H1 (cell line): ENCODE results near the gene HLA-F. TPM values are rescaled to one million over a fixed set of nuclear protein-coding genes. Genes with fewer than 3 reads are reported as not detected.

ENCODE experiments used
- CTCF ChIA-PET: fragments of 300-600 bp; sonication (Branson Sonifier 250); formaldehyde crosslinking; loops from one replicate; lab custom pipeline; 2021; ENCODE audit not compliant: partially characterized antibody; lab: Charles Lee
- POLR2A ChIA-PET: fragments of 300-600 bp; sonication (Branson Sonifier 250); formaldehyde crosslinking; loops from one replicate; lab custom pipeline; 2021; ENCODE audit warnings: inconsistent platforms; ENCODE audit not compliant: partially characterized antibody; lab: Charles Lee
- DNase-seq, 2 experiments: peaks; one replicate each; pipeline versions ENCODE4 v3.0.0 to v3.0.0-alpha.2; 2010 to 2022; ENCODE audit warnings: low spot score in 2 of 2, low read depth in 1 of 2, mixed read lengths in 1 of 2
- FAIRE-seq: peaks from 2 replicates; lab custom pipeline; 2011; peaks lifted over from hg19 to GRCh38; lab: Jason Lieb, UNC
- H2AFZ ChIP-seq: 2 replicates; pipeline ENCODE4 v1.8.1; 2012; ENCODE audit warnings: low read length, inconsistent platforms
- H2AK5ac ChIP-seq: 2 replicates; pipeline ENCODE4 v1.6.1; 2013; ENCODE audit warnings: low read depth, low read length
- H2BK120ac ChIP-seq: replicated peaks from 2 replicates; pipeline ENCODE3; 2013; ENCODE audit warnings: low read depth, low read length, inconsistent platforms
- H2BK12ac ChIP-seq: 2 replicates; pipeline ENCODE4 v1.6.1; 2013; ENCODE audit warnings: low read depth, low read length
- H2BK15ac ChIP-seq: 2 replicates; pipeline ENCODE4 v1.6.1; 2013; ENCODE audit warnings: low read length
- H2BK20ac ChIP-seq: 2 replicates; pipeline ENCODE4 v1.6.1; 2013; ENCODE audit warnings: low read length
- H2BK5ac ChIP-seq: 2 replicates; pipeline ENCODE4 v1.6.1; 2013; ENCODE audit warnings: low read depth, low read length
- H3K14ac ChIP-seq: 2 replicates; pipeline ENCODE4 v1.6.1; 2013; ENCODE audit warnings: inconsistent platforms; ENCODE audit not compliant: insufficient read length
- H3K18ac ChIP-seq: 2 replicates; pipeline ENCODE4 v1.6.1; 2013; ENCODE audit warnings: low read length; ENCODE audit errors: extremely low read depth
- H3K23ac ChIP-seq: 2 replicates; pipeline ENCODE4 v1.6.1; 2013; ENCODE audit warnings: inconsistent platforms; ENCODE audit not compliant: insufficient read length
- H3K23me2 ChIP-seq: 2 replicates; pipeline ENCODE4 v1.6.1; 2013; ENCODE audit warnings: low read depth, low read length
- H3K27ac ChIP-seq: 2 replicates; pipeline ENCODE4 v1.6.1; 2011; ENCODE audit warnings: low read depth, low read length, inconsistent platforms
- H3K27me3 ChIP-seq, 4 experiments: replicated peaks in 1 of 4; 1 replicate in 1 of 4; 2 replicates in 3 of 4; pipeline versions ENCODE4 v1.6.1 to v1.8.1; 2011 to 2013; ENCODE audit warnings: low read length in 3 of 4, mild to moderate bottlenecking in 3 of 4, inconsistent platforms in 2 of 4, mixed read lengths in 2 of 4, moderate library complexity in 1 of 4; ENCODE audit not compliant: control insufficient read depth in 3 of 4, insufficient read depth in 3 of 4; ENCODE audit errors: extremely low read depth in 1 of 4
- H3K36me3 ChIP-seq, 4 experiments: 2 replicates each; pipeline versions ENCODE4 v1.6.1 to v1.8.1; 2011 to 2013; ENCODE audit warnings: mild to moderate bottlenecking in 4 of 4, low read length in 3 of 4, moderate library complexity in 2 of 4, control low read depth in 1 of 4, inconsistent platforms in 1 of 4; ENCODE audit not compliant: insufficient read depth in 4 of 4, control insufficient read depth in 2 of 4
- H3K4ac ChIP-seq: replicated peaks from 2 replicates; pipeline ENCODE3; 2013; ENCODE audit warnings: low read length, low read depth, mixed read lengths, inconsistent platforms; ENCODE audit not compliant: insufficient read length
- H3K4me1 ChIP-seq, 4 experiments: replicated peaks in 1 of 4; 1 replicate in 1 of 4; 2 replicates in 3 of 4; pipeline versions ENCODE4 v1.6.1 to v1.8.1; 2011 to 2013; ENCODE audit warnings: low read length in 3 of 4, inconsistent platforms in 2 of 4, mixed read lengths in 1 of 4; ENCODE audit not compliant: insufficient read depth in 4 of 4, control insufficient read depth in 3 of 4
- H3K4me2 ChIP-seq, 2 experiments: 2 replicates each; pipeline versions ENCODE4 v1.6.1 to v1.8.1; 2011 to 2013; ENCODE audit warnings: low read depth in 2 of 2, low read length in 2 of 2, control low read depth in 1 of 2, inconsistent platforms in 1 of 2, mild to moderate bottlenecking in 1 of 2; ENCODE audit not compliant: insufficient read depth in 1 of 2
- H3K4me3 ChIP-seq, 4 experiments: fragments of 200-600, 300-600 bp in 1 of 4; sonication (generic), shearing (Covaris generic), sonication (Bioruptor Twin) in 1 of 4; 2 replicates each; pipeline versions ENCODE4 v1.5.1 to v1.8.1; 2011 to 2016; ENCODE audit warnings: low read length in 4 of 4, low read depth in 3 of 4, control low read depth in 2 of 4, inconsistent platforms in 2 of 4, mild to moderate bottlenecking in 2 of 4, mixed read lengths in 1 of 4, moderate library complexity in 1 of 4; ENCODE audit not compliant: insufficient read depth in 2 of 4; ENCODE audit errors: extremely low read depth in 1 of 4
- H3K56ac ChIP-seq: replicated peaks from 2 replicates; pipeline ENCODE3; 2013; ENCODE audit warnings: low read depth, mild to moderate bottlenecking, mixed read lengths, low read length, inconsistent platforms; ENCODE audit not compliant: insufficient read length
- H3K79me1 ChIP-seq: 2 replicates; pipeline ENCODE4 v1.6.1; 2013; ENCODE audit warnings: low read depth, low read length, control low read depth
- H3K79me2 ChIP-seq, 2 experiments: 2 replicates each; pipeline versions ENCODE4 v1.6.1 to v1.8.1; 2012 to 2013; ENCODE audit warnings: low read length in 2 of 2, mild to moderate bottlenecking in 2 of 2, inconsistent platforms in 1 of 2; ENCODE audit not compliant: insufficient read depth in 2 of 2, control insufficient read depth in 1 of 2
- H3K9ac ChIP-seq, 4 experiments: replicated peaks in 1 of 4; 1 replicate in 1 of 4; 2 replicates in 3 of 4; pipeline versions ENCODE4 v1.6.1 to v1.8.1; 2011 to 2013; ENCODE audit warnings: low read depth in 3 of 4, low read length in 3 of 4, control low read depth in 2 of 4, mild to moderate bottlenecking in 2 of 4, moderate library complexity in 2 of 4, inconsistent platforms in 1 of 4; ENCODE audit errors: extremely low read depth in 1 of 4
- H3K9me3 ChIP-seq, 2 experiments: 2 replicates each; pipeline versions ENCODE4 v1.6.1 to v1.8.1; 2012 to 2013; ENCODE audit warnings: mild to moderate bottlenecking in 2 of 2, moderate library complexity in 2 of 2, control low read depth in 1 of 2, inconsistent platforms in 1 of 2, low read depth in 1 of 2, low read length in 1 of 2, mixed read lengths in 1 of 2; ENCODE audit not compliant: insufficient read depth in 2 of 2
- H4K20me1 ChIP-seq, 2 experiments: replicated peaks in 1 of 2; 2 replicates each; pipeline versions ENCODE3 to v1.8.1; 2011 to 2013; ENCODE audit warnings: inconsistent platforms in 2 of 2, low read length in 2 of 2, mild to moderate bottlenecking in 1 of 2; ENCODE audit not compliant: insufficient read depth in 2 of 2, control insufficient read depth in 1 of 2
- H4K5ac ChIP-seq: 2 replicates; pipeline ENCODE4 v1.6.1; 2013; ENCODE audit warnings: low read length, low read depth, mixed read lengths, inconsistent platforms; ENCODE audit not compliant: insufficient read length
- H4K8ac ChIP-seq: 2 replicates; pipeline ENCODE4 v1.8.0; 2013; ENCODE audit warnings: mild to moderate bottlenecking, moderate library complexity, low read length, inconsistent platforms; ENCODE audit not compliant: insufficient read depth; ENCODE audit errors: extremely low read depth
- H4K91ac ChIP-seq: replicated peaks from 2 replicates; pipeline ENCODE3; 2013; ENCODE audit warnings: low read length, mixed read lengths, inconsistent platforms; ENCODE audit not compliant: insufficient read length
- CBX5 ChIP-seq: fragments of 300-800, 300-1000 bp; sonication (generic); IDR thresholded peaks from 2 replicates; pipeline ENCODE4 v1.7.1; 2016; ENCODE audit warnings: antibody characterized with exemption, low read length, low read depth
- CHD2 ChIP-seq: IDR thresholded peaks from 2 replicates; pipeline ENCODE4 v1.6.1; 2012; ENCODE audit warnings: low read length, improper control_type of control experiment
- E2F6 ChIP-seq: IDR thresholded peaks from 2 replicates; pipeline ENCODE4 v1.6.1; 2012; ENCODE audit warnings: inconsistent platforms
- NRF1 ChIP-seq: IDR thresholded peaks from 2 replicates; pipeline ENCODE4 v1.6.1; 2011; ENCODE audit warnings: mild to moderate bottlenecking, low read depth, low read length, improper control_type of control experiment
- PHF8 ChIP-seq: fragments of 200-600 bp; sonication (generic); conservative IDR thresholded peaks from 2 replicates; pipeline ENCODE4 v1.7.1; 2012; ENCODE audit warnings: low read depth, mild to moderate bottlenecking, inconsistent platforms, low read length, moderate library complexity
- POLR2A ChIP-seq, 2 experiments: IDR thresholded peaks; 1 replicate in 1 of 2; 2 replicates in 1 of 2; pipeline ENCODE4 v1.6.1; 2011; ENCODE audit warnings: low read depth in 2 of 2, low read length in 2 of 2, mild to moderate bottlenecking in 2 of 2; ENCODE audit errors: control extremely low read depth in 1 of 2
- POU5F1 ChIP-seq: IDR thresholded peaks from 2 replicates; pipeline ENCODE4 v1.6.1; 2011; ENCODE audit warnings: low read depth, mild to moderate bottlenecking, low read length, moderate library complexity
- RFX5 ChIP-seq: IDR thresholded peaks from 2 replicates; pipeline ENCODE4 v1.6.1; 2011; ENCODE audit warnings: low read depth, low read length, improper control_type of control experiment, borderline replicate concordance
- SP1 ChIP-seq: IDR thresholded peaks from 2 replicates; pipeline ENCODE4 v1.6.1; 2011; ENCODE audit warnings: low read depth, low read length
- WGBS, 2 experiments: shearing (Covaris generic) in 1 of 2; methylation state at CpG; one replicate each; pipeline versions ENCODE4 v1.1.6 to v1.1.7; 2013 to 2015; ENCODE audit warnings: low lambda C conversion rate in 2 of 2, mixed read lengths in 2 of 2, inconsistent platforms in 1 of 2, low coverage in 1 of 2, missing lambda C conversion rate in 1 of 2; ENCODE audit not compliant: insufficient replicate concordance in 2 of 2, insufficient coverage in 1 of 2, insufficient read length in 1 of 2; ENCODE audit errors: extremely low coverage in 1 of 2, missing lambda C conversion rate in 1 of 2; 5-methylcytosine and 5-hydroxymethylcytosine counted together
- polyA plus RNA-seq, 7 experiments: library from polyadenylated mRNA; depleted of rRNA in 3 of 7; stranded (reverse) in 5 of 7; unstranded in 2 of 7; fragments of >200 nt in 5 of 7; fragments of 200-250 nt in 2 of 7; gene quantifications; 1 replicate in 5 of 7; 2 replicates in 1 of 7; 4 replicates in 1 of 7; pipeline versions ENCODE4 v1.2.1 to v1.2.3, GENCODE V29; 2011 to 2013; ENCODE audit warnings: missing spikeins in 2 of 7, mixed read lengths in 2 of 7
- total RNA-seq: library from RNA; stranded (reverse); fragmentation: NEBNext Ultra II Directional; extraction: Animal tissue kit (Norgen Biotek cat#: 25700); gene quantifications from 2 replicates; pipeline ENCODE4 v1.2.1, GENCODE V29; 2021

Gene HLA-F
- total and polyA plus RNA-seq, 2 of the 8 experiments (the other 6 are each of a cell fraction or from before 2014, with no cell fraction given): 9.6 to 11.7 TPM

GRCh38 chr6:29681811-29682210, 41.4 kb upstream of the HLA-F start:
- H3K79me1 ChIP-seq: no peaks in the 10 kb centered on the region
- ChIA-PET POLR2A (interaction anchor here (1.2 kb wide), 1 partner anchor 32 kb away, joined by 3 read pairs; no protein-coding TSS in a partner anchor), CTCF (interaction anchor here (0.9 to 12.7 kb wide), 5 partner anchors 9 to 52 kb away, joined by 3 to 502 read pairs (median 6); partner anchors contain the start of gene MOG)
- no peaks in the 10 kb centered on the region for H3K23me2 ChIP-seq
- H3K4me1 ChIP-seq: peaks cover 0 to 8% (median 1%) of the 10 kb centered on the region in 4 experiments; a peak in 4 of 7 replicates
- no peak overlapping the region for H2BK5ac ChIP-seq
- no peak overlapping the region for H2AK5ac ChIP-seq
- H3K9me3 ChIP-seq: peaks cover 0 to 6% of the 10 kb centered on the region in 2 experiments; a peak in 2 of 4 replicates
- no peak overlapping the region for H4K91ac ChIP-seq
- H2BK15ac ChIP-seq: no peak overlapping the region
- H3K4ac ChIP-seq: no peak overlapping the region
- H3K27ac ChIP-seq: no peak overlapping the region
- no peak overlapping the region for H3K14ac ChIP-seq
- H2AFZ ChIP-seq: no peak overlapping the region
- H4K5ac ChIP-seq: no peak overlapping the region
- H2BK20ac ChIP-seq: no peak overlapping the region
- no peak overlapping the region for H2BK12ac ChIP-seq
- H2BK120ac ChIP-seq: no peak overlapping the region
- H3K4me3 ChIP-seq: no peak overlapping the region
- no peak overlapping the region for H3K23ac ChIP-seq
- H3K4me2 ChIP-seq: no peak overlapping the region
- no peaks in the 10 kb centered on the region for H3K27me3 ChIP-seq
- H3K36me3 ChIP-seq: no peaks in the 10 kb centered on the region
- no peak for FAIRE-seq
- no peaks in the 10 kb centered on the region for H4K20me1 ChIP-seq
- H3K56ac ChIP-seq: no peak overlapping the region
- H3K79me2 ChIP-seq: no peaks in the 10 kb centered on the region
- no peak for DNase-seq
- WGBS, 2 experiments: 87% methylated on average over 8 of the region's 8 CpGs; no CpG with 5 or more reads in 1 of the 2 experiments
- no peak for TF ChIP-seq RFX5
- TF ChIP-seq NRF1: no peak
- TF ChIP-seq POLR2A (IDR thresholded peaks at IDR 0.05; ENCODE audit: control extremely low read depth in 1 of 2, low read depth in 2 of 2, low read length in 2 of 2): no peak
- TF ChIP-seq CBX5: no peak
- no peak for TF ChIP-seq PHF8
- no peak for TF ChIP-seq E2F6
- no peak for TF ChIP-seq POU5F1
- no peak for TF ChIP-seq CHD2
- no peak for TF ChIP-seq SP1
- no peak overlapping the region for H4K8ac ChIP-seq
- no peak overlapping the region for H3K18ac ChIP-seq
- H3K9ac ChIP-seq: no peak overlapping the region
